SK-N-MC (cell line): ENCODE results near the gene RBM4.

Experiments used
- EZH2 ChIP-seq: fragments of 200-600 bp; sonication (generic); IDR thresholded peaks from one replicate; pipeline ENCODE4 v1.6.1; 2017; ENCODE audit warnings: antibody characterized with exemption
- FOXP2 ChIP-seq: optimal IDR thresholded peaks from 2 replicates; pipeline ENCODE3; 2011; ENCODE audit warnings: mild to moderate bottlenecking, moderate library complexity; ENCODE audit not compliant: insufficient read depth; ENCODE audit errors: extremely low read length, control extremely low read depth
- POLR2AphosphoS5 ChIP-seq: IDR thresholded peaks from 2 replicates; pipeline ENCODE4 v1.6.1; 2012; ENCODE audit warnings: mild to moderate bottlenecking, low read depth, low read length, borderline replicate concordance

DNA sequence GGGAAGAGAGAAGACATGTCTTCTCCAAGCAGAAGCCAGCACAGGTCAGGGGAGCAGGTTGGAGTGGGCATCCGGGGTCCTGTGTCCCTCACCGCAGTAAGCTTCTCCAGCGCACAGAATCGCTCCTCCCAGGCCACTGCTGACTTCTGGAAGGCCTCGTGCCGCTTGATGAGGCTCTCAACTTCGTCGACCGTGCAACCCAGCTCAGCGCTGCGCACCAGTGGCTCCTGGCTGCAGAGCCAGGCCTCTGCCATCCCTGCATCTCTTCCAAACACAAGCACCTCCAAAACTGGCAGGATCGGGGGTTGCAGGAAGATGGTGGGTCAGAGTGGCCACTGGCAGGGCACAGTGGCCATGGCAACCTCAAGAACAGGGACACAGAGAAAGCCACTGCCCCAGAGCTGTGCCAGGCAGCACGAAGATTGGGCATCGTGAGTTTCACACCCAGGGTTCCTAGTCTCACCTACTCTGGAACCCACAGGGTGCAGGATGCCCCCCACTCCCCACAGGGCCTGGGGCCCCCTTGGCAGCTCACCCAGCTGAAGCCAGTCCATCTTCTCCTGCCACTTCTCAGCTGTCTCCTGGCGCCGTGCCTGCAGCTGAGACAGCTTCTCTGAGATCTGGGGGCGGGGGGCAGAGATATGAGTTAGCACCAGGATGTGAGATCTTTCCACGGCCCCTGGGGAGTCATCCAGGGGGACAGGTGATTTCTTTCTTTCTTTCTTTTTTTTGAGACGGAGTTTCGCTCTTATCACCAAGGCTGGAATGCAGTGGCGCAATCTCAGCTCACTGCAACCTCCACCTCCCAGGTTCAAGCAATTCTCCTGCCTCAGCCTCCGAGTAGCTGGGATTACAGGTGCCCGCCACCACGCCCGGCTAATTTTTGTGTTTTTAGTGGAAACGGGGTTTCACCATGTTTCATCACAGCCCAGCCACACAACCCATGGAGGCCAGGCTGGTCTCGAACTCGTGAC is 50.3 kb downstream of the RBM4 start:
- TF ChIP-seq EZH2 (no peak), POLR2AphosphoS5 (no peak), FOXP2 (no peak)
